GM21381 (cell line): ENCODE results near the gene CPTP.

Experiments used
- ATAC-seq: cut with Tn5 transposase; IDR thresholded peaks from one replicate; pipeline ENCODE4 v1.9.1; 2021; ENCODE audit warnings: mild to moderate bottlenecking, moderate library complexity; ENCODE audit not compliant: unreplicated experiment

Gene CPTP

DNA sequence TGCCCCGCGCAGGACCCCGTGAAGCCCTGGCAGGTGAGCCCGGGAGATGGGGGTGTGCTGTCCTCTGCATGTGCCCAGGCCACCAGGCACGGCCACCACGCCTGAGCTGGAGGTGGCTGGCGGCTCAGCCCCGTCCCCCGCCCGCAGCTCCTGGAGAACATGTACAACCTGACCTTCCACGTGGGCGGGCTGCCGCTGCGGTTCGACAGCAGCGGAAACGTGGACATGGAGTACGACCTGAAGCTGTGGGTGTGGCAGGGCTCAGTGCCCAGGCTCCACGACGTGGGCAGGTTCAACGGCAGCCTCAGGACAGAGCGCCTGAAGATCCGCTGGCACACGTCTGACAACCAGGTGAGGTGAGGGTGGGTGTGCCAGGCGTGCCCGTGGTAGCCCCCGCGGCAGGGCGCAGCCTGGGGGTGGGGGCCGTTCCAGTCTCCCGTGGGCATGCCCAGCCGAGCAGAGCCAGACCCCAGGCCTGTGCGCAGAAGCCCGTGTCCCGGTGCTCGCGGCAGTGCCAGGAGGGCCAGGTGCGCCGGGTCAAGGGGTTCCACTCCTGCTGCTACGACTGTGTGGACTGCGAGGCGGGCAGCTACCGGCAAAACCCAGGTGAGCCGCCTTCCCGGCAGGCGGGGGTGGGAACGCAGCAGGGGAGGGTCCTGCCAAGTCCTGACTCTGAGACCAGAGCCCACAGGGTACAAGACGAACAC lies 8.3 kb downstream of the CPTP start:
- no peak for ATAC-seq

DNA sequence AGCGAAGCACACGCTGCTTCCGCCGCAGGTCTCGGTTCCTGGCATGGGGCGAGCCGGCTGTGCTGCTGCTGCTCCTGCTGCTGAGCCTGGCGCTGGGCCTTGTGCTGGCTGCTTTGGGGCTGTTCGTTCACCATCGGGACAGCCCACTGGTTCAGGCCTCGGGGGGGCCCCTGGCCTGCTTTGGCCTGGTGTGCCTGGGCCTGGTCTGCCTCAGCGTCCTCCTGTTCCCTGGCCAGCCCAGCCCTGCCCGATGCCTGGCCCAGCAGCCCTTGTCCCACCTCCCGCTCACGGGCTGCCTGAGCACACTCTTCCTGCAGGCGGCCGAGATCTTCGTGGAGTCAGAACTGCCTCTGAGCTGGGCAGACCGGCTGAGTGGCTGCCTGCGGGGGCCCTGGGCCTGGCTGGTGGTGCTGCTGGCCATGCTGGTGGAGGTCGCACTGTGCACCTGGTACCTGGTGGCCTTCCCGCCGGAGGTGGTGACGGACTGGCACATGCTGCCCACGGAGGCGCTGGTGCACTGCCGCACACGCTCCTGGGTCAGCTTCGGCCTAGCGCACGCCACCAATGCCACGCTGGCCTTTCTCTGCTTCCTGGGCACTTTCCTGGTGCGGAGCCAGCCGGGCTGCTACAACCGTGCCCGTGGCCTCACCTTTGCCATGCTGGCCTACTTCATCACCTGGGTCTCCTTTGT lies 9.1 kb downstream of the CPTP start:
- ATAC-seq: no peak

- no peak for ATAC-seq
Observed at GRCh38 chr1:1334835-1335234, 10.2 kb downstream of the CPTP start.

- ATAC-seq: no peak
Observed at GRCh38 chr1:1335283-1335682, 10.7 kb downstream of the CPTP start.

- ATAC-seq: no peak
Observed at GRCh38 chr1:1335792-1336248, 11.2 kb downstream of the CPTP start.

- ATAC-seq: no peak
Observed at GRCh38 chr1:1336446-1336845, 11.8 kb downstream of the CPTP start.

DNA sequence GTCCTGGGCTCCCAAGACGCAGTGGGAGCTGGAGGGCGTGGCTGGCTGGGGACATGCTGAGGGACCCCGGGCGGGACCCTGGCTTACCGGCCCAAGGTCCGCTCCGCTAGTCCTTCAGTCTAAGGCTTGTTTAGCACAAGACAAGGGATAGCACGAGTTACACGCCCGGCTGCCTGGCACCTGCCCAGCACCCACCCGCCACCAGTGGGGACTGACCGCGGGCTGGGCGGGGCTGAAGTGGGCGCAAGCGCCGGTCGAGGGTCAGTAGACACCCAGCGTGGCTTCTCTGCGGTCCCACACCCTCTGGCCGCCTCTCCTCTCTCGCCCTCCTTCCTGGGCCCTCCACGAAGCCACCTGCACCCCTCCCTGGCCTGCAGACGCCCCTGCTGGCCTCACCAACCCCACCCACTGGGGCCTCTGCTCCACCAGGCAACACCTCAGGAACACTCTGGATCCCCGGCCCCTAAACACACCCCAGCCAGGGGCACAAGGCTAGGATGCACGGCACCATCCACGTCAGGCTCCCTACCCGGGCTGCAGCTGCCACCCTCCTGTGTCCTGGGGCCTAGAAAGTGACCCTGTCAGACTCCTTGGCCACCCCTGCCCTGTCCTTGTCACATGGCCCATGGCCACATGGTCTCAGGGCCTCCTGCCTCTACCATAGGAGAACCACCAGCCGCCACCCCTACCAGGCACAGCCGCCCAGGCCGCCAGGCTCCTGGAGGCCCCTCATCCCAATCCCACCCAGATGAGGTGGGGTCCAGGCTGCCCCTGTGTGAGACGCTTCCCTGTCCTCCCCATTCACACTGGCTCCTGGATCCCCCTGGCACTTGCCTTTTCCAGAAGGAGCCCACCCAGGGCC lies 12.6 kb downstream of the CPTP start:
- no peak for ATAC-seq

- ATAC-seq: no peak
Observed at GRCh38 chr1:1337793-1338147, 13.2 kb downstream of the CPTP start.

DNA sequence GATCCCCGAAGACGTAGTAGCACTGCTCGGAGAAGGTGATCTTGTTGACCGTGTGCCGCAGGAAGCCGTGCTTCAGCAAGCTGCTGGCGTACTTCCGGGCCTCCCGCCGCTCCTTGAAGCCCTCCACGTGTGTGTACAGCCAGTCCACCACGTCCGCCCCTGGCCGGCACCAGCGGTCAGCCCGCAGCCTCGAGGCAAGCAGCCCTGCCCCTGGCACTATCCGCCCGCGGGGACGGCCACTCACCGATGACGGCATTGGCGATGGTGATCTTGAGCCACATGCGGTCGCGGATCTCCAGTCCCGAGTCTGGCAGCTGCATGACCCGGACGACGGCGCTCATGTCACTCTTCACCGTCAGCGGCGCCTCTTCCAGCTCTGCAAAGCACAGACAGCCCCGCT lies 13.7 kb downstream of the CPTP start:
- no peak for ATAC-seq

DNA sequence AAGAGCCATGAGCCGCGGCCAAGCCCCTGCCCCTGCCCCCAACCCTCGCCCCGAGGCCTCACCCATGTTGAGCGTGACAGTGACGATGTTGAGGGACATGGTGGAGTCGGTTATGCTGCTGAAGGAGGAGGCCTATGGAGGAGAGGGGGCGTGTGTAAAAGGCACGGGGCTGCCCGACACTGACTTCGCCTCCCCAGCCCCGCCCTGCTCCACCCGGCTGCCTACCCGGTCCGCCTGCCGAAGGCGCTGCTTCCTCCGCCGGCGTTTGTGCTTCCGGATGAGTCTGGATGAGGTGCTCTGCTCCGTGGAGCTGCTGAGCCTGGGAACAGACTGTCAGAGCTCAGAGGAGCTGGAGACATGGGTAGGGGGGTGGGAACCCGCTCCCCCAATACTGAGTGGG lies 15.6 kb downstream of the CPTP start:
- ATAC-seq: no peak

GRCh38 chr1:1340791-1341548 lies 16.4 kb downstream of the CPTP start:
- ATAC-seq: no peak

GRCh38 chr1:1341549-1342021 lies 17.0 kb downstream of the CPTP start:
- no peak for ATAC-seq

- ATAC-seq: no peak
Observed at GRCh38 chr1:1342061-1342562, 17.5 kb downstream of the CPTP start.

- no peak for ATAC-seq
Observed at GRCh38 chr1:1342584-1343115, 18.0 kb downstream of the CPTP start.

DNA sequence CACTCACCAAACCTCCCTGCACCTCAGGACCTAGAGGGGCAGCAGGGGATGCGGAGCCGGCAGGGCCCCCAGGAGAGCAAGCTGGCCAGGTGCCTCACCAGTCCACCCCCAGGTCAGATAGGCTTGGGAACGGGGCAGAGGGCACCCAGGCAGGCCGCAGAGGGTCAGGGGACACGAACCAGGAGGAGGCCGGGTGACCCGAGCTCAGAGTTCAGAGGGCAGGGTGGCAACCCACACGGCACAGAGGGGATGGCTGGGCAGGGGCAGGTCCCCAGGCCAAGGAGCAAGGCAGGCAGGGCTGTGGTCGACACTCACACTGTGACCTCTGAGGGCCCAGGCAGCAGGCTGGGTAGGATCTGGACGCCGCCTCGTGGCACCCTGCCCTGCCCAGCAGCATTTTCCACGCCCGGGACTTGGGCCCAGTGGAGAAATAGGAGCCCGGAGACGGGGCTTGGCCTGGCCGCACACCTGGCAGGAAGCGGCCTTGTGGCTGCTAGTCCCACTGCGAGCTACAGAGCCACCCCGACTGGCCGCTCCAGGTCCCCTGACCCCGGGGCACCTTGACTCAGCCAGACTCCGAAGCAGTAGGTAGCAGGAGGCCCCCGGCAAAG lies 19.3 kb downstream of the CPTP start:
- no peak for ATAC-seq

DNA sequence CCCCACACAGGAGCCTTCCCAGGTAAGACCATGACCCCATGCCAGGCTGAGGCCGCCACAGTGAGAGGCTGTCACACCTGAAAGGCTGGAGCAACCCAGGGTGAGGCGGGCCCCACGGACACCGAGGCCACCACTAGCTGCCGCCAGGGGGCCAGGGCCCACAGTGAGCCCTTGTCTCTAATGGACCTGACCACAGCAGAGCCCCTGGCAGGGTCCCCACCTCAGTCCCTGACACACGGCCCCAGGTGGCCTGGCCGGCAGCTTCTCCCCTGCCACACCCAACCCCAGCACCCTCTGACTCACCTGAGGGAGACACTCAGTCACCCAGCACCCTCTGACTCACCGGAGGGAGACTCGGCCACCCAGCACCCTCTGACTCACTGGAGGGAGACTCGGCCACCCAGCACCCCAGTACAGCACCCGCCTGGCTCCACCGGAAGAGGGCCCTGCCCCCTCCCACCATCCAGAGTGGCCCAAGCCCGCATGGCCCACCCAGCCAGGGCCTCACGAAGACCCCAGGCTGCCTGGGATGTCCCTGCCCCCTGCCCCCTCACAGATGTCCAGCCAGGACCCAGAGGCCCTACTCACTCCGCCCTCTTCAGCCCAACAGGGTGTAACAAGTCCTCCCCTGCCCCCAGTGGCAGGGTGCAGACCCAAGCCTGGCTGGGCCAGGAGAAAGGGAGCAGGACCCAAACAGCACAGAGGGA lies 20.2 kb downstream of the CPTP start:
- no peak for ATAC-seq

- no peak for ATAC-seq
Observed at GRCh38 chr1:1345384-1345783, 20.8 kb downstream of the CPTP start.

DNA sequence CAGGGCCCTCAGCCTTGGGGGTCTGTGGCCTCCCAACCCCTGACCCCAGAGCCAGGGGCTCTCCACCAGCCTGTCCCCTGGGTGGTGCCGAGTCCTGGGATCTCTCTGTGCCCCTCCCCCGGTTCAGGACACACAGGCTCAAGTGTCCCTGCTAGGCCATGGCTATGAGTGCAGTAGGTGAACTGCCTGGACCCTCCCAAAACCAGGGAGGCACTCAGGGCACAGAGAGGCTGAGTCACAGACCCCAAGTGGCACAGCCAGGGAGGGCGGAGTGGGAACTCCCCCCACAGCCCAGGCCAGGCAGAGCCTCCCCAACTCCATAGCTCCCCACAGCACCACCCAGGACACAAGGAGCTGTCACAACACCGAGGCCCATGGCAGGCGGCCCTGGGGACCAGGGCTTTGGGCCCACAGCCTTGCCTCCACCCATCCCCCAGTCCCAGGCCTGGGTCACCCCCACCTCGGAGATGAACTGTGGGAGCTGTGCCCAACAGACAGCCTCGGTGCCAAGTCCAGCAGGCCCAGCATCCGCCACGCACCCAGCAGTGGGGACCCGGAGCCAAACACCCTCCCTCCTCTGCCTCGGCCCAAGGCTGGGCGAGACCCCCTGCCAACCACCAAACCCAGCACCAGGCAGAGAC lies 21.4 kb downstream of the CPTP start:
- ATAC-seq: no peak

DNA sequence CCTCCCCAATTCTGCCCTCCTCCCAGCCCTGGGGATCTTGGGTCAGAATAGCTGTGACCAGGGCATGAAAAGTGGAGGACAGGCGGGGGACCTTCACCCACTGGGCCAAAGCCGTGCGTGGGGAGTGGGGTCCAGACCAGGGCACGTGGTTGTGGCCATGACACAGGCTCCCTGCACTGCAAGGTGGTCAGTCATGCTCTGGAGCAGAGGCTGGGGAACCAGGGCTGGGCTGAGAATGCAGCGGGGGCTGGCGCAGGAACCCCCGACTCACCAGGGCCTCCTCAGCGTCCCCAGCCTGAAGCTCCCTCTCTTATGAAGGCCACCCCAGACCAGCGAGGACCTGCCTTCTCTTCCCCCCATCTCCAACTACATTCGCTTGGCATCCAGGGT lies 21.9 kb downstream of the CPTP start:
- ATAC-seq: no peak
